ENCODE results near the gene PAX8. TPM values are rescaled to one million over a fixed set of nuclear protein-coding genes. Genes with fewer than 3 reads are reported as not detected.

The PAX8 gene
- total and polyA plus RNA-seq, 2 of the 13 experiments (the other 11 are each of a cell fraction or from before 2014, with no cell fraction given) = 1.5 to 8.8 TPM

- intact Hi-C loops (cut with micrococcal nuclease; ENCODE audit: unreplicated experiment) (loop anchor here (2.0 kb wide), 1 partner anchor 15 kb away; no protein-coding TSS in a partner anchor), in situ Hi-C loops (cut with HindIII; ENCODE audit: extremely low pct_ligation_motif_present, low pct_unique_long_range_greater_than_20kb) (no loop called here)
- CTCF ChIA-PET (ENCODE audit: low intra/inter-chr PET ratio, low total read pairs) = interaction anchor here (1.8 kb wide), 1 partner anchor 44 kb away, joined by 24 read pairs; no protein-coding TSS in a partner anchor
- Histone ChIP-seq H3K4me3 (replicated peaks in 1 of 3; ENCODE audit: insufficient read depth in 1 of 3, low read depth in 2 of 3, low read length in 3 of 3) (peak overlapping the region in 1 of 3 experiments; percentile 30; a peak in 1 of 6 replicates), H2AFZ (ENCODE audit: low read length) (no peak overlapping the region), H3K27ac (ENCODE audit: extremely low read length, insufficient read depth, low read length) (no peak overlapping the region), H3K4me2 (ENCODE audit: low read depth, low read length) (peak overlapping the region; percentile 65), H4K20me1 (ENCODE audit: insufficient read depth, low read length) (no peaks in the 10 kb centered on the region), H3K9ac (ENCODE audit: insufficient read depth, low read depth, low read length) (no peak overlapping the region), H3K79me2 (ENCODE audit: insufficient read depth, low read length) (no peaks in the 10 kb centered on the region), H3K27me3 (ENCODE audit: control insufficient read depth in 1 of 2, insufficient read depth in 2 of 2, low read length in 2 of 2) (no peaks in the 10 kb centered on the region), H3K4me1 (ENCODE audit: insufficient read depth, low read length) (peaks cover 51% of the 10 kb centered on the region), H3K36me3 (replicated peaks in 1 of 2; ENCODE audit: control insufficient read depth in 1 of 2, insufficient read depth in 2 of 2, low read length in 2 of 2) (no peaks in the 10 kb centered on the region; a peak in 1 of 5 replicates), H3K9me3 (ENCODE audit: low read length) (no peaks in the 10 kb centered on the region)
- DNase-seq (ENCODE audit: low spot score) (peak; percentile 50), FAIRE-seq (no peak), ATAC-seq (peak; percentile 51)
- WGBS (ENCODE audit: low lambda C conversion rate) = 44% methylated on average over 8 of the region's 8 CpGs
- no TSS peak for BruUV-seq (replicated peaks)
- POLR2A ChIA-PET = interaction anchor here (0.8 to 6.4 kb wide), 13 partner anchors 10 to 101 kb away, joined by 3 to 97 read pairs (median 4); no protein-coding TSS in a partner anchor
- 0 out of 2 replicates have a peak, but pooled peaks have one; percentile 14 for TF ChIP-seq KDM2A (CRISPR knock-in tag; IDR thresholded peaks at IDR 0.05; ENCODE audit: borderline replicate concordance, low read depth)
- 0 out of 2 replicates have a peak, but pooled peaks have one; percentile 3 for TF ChIP-seq ZNF747 (CRISPR knock-in tag; IDR thresholded peaks at IDR 0.05; ENCODE audit: borderline replicate concordance)
- TF ChIP-seq RFXANK (CRISPR knock-in tag; IDR thresholded peaks at IDR 0.05) = no peak
- peak; percentile 43; the same call in 1 of the 2 replicates for TF ChIP-seq ETV5 (CRISPR knock-in tag; IDR thresholded peaks at IDR 0.05; ENCODE audit: borderline replicate concordance)
- TF ChIP-seq HDAC1 (CRISPR knock-in tag; IDR thresholded peaks at IDR 0.05) = peak; percentile 56; the same call in 1 of the 2 replicates
- peak; percentile 37; the same call in 1 of the 2 replicates for TF ChIP-seq CEBPG (CRISPR knock-in tag; IDR thresholded peaks at IDR 0.05)
- 0 out of 2 replicates have a peak, but pooled peaks have one; percentile 24 for TF ChIP-seq CEBPB (IDR thresholded peaks at IDR 0.05; ENCODE audit: borderline replicate concordance, low read depth, low read length)
- TF ChIP-seq ZNF616 (CRISPR knock-in tag; IDR thresholded peaks at IDR 0.05; ENCODE audit: low read depth) = no peak
- TF ChIP-seq, protein P1, sequence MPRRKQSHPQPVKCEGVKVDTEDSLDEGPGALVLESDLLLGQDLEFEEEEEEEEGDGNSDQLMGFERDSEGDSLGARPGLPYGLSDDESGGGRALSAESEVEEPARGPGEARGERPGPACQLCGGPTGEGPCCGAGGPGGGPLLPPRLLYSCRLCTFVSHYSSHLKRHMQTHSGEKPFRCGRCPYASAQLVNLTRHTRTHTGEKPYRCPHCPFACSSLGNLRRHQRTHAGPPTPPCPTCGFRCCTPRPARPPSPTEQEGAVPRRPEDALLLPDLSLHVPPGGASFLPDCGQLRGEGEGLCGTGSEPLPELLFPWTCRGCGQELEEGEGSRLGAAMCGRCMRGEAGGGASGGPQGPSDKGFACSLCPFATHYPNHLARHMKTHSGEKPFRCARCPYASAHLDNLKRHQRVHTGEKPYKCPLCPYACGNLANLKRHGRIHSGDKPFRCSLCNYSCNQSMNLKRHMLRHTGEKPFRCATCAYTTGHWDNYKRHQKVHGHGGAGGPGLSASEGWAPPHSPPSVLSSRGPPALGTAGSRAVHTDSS (CRISPR knock-in tag; conservative IDR thresholded peaks at IDR 0.05) = no peak
- peak; percentile 49; the same call in 1 of the 2 replicates for TF ChIP-seq SOX5 (CRISPR knock-in tag; IDR thresholded peaks at IDR 0.05; ENCODE audit: borderline replicate concordance)
- TF ChIP-seq MXD3 (CRISPR knock-in tag; IDR thresholded peaks at IDR 0.05) = 0 out of 2 replicates have a peak, but pooled peaks have one; percentile 18
- TF ChIP-seq ZBTB7B (CRISPR knock-in tag; IDR thresholded peaks at IDR 0.05) = 0 out of 2 replicates have a peak, but pooled peaks have one; percentile 50
- TF ChIP-seq, protein P2, sequence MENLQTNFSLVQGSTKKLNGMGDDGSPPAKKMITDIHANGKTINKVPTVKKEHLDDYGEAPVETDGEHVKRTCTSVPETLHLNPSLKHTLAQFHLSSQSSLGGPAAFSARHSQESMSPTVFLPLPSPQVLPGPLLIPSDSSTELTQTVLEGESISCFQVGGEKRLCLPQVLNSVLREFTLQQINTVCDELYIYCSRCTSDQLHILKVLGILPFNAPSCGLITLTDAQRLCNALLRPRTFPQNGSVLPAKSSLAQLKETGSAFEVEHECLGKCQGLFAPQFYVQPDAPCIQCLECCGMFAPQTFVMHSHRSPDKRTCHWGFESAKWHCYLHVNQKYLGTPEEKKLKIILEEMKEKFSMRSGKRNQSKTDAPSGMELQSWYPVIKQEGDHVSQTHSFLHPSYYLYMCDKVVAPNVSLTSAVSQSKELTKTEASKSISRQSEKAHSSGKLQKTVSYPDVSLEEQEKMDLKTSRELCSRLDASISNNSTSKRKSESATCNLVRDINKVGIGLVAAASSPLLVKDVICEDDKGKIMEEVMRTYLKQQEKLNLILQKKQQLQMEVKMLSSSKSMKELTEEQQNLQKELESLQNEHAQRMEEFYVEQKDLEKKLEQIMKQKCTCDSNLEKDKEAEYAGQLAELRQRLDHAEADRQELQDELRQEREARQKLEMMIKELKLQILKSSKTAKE (CRISPR knock-in tag; IDR thresholded peaks at IDR 0.05; ENCODE audit: borderline replicate concordance) = peak; percentile 44; the same call in 1 of the 2 replicates
- no peak for TF ChIP-seq POGZ (CRISPR knock-in tag; IDR thresholded peaks at IDR 0.05)
- TF ChIP-seq, protein P3, sequence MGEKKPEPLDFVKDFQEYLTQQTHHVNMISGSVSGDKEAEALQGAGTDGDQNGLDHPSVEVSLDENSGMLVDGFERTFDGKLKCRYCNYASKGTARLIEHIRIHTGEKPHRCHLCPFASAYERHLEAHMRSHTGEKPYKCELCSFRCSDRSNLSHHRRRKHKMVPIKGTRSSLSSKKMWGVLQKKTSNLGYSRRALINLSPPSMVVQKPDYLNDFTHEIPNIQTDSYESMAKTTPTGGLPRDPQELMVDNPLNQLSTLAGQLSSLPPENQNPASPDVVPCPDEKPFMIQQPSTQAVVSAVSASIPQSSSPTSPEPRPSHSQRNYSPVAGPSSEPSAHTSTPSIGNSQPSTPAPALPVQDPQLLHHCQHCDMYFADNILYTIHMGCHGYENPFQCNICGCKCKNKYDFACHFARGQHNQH (CRISPR knock-in tag; IDR thresholded peaks at IDR 0.05) = peak; percentile 18; the same call in 1 of the 2 replicates
- no peak for TF ChIP-seq GABPA (IDR thresholded peaks at IDR 0.05; ENCODE audit: low read depth, low read length)
- 0 out of 2 replicates have a peak, but pooled peaks have one; percentile 34 for TF ChIP-seq GABPA (CRISPR knock-in tag; IDR thresholded peaks at IDR 0.05; ENCODE audit: low read depth)
- TF ChIP-seq FOXP1 (IDR thresholded peaks at IDR 0.05) = no peak
- TF ChIP-seq FOXP1 (CRISPR knock-in tag; IDR thresholded peaks at IDR 0.05) = 0 out of 2 replicates have a peak, but pooled peaks have one; percentile 18
Observed at GRCh38 chr2:113181258-113182051, 97.3 kb downstream of the PAX8 start.
